ENCODE measurements around the gene KREMEN1.

GRCh38 chr22:29146091-29146560 lies 73.3 kb downstream of the KREMEN1 start:
- TF ChIP-seq POLR2A (IDR thresholded peaks at IDR 0.05; ENCODE audit: low read length), result no peak
- TF ChIP-seq GATA1 (IDR thresholded peaks at IDR 0.05; ENCODE audit: low read depth, low read length), result no peak

All from erythroblast (primary cell).